A549 (cell line): ENCODE data around the gene OSBPL8.

ENCODE experiments used
- BHLHE40 ChIP-seq: IDR thresholded peaks from 2 replicates; pipeline ENCODE4 v1.6.1; 2012; ENCODE audit warnings: low read depth, low read length, inconsistent platforms
- FOSB ChIP-seq: fragments of 250-450 bp; sonication (Bioruptor Pico); IDR thresholded peaks from 2 replicates; pipeline ENCODE4 v1.5.0; 2020; ENCODE audit warnings: mild to moderate bottlenecking, moderate library complexity
- TF ChIP-seq, protein P1 (sequence below): IDR thresholded peaks from 2 replicates; pipeline ENCODE4 v1.6.1; 2012

DNA sequence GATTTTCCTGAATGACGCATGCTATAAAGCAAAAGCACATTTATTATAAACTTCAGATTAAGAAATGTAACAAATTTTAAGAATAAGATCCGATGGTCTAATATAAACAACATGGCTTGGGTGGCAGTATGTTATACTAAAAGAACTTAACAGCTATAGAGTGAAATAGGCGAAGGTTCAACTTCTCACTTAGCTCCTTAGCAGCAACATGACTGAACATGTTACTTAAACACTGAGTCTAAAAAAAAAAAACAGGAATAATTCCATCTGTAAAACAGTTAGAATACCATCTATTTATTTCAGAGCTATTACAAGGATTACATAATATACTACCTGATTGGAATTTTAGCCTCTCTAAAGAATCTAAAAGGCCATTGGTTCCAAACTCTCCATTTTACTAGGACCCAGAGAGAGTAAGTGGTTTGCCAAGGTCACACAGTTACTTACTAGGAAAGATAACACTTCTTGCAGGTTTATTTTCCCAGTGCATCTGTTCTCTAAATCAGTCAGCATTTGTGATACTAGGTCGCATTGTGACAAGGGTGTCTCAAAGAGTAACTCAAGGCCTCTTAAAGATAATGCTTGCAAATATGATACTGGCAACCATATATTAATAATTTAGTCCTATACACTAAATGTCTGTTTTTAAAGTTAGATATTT is 14.8 kb downstream of the OSBPL8 start:
- TF ChIP-seq, protein P1, sequence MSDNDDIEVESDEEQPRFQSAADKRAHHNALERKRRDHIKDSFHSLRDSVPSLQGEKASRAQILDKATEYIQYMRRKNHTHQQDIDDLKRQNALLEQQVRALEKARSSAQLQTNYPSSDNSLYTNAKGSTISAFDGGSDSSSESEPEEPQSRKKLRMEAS = no peak
- TF ChIP-seq FOSB (CRISPR knock-in tag) (no peak), BHLHE40 (no peak)
